CD4-positive, alpha-beta T cell treated with Interleukin-10 for 1 hour (primary cell): Measurements from ENCODE around the gene LRIG3.
"Not testable (repeated sequence)": the region's sequence is repeated elsewhere in the genome, so short reads cannot be mapped to it uniquely, and the experiment has no call there.

Experiments used
- DNase-seq: peaks from one replicate; pipeline ENCODE4 v3.0.0-alpha.2; 2020

The LRIG3 gene

GRCh38 chr12:58920102-58920960 is at the start of gene LRIG3:
TSS of gene LRIG3 (minus strand) at chr12:58920504. CDS start at chr12:58920235, 269 bp downstream.
- no peak for DNase-seq

DNA sequence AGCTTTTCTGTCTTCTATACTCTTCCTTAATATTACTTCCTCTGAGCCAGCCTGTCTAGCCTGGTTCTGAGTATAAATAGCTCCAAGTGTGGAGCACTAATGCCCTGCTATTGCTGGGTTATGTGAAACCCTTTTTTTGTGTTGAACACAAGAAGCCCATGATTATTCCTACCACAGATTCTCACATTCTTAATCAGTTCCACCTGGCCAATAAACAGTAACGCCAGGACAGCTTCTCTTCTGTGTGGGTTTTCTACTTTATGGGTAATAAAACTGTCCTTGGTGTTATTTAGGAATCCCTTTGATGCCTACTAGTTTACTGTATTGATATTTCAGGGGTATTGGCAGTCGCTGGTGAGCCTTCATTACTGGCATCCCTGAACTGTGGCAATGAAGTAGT is 48.9 kb upstream of the LRIG3 start:
- DNase-seq, result no peak

DNA sequence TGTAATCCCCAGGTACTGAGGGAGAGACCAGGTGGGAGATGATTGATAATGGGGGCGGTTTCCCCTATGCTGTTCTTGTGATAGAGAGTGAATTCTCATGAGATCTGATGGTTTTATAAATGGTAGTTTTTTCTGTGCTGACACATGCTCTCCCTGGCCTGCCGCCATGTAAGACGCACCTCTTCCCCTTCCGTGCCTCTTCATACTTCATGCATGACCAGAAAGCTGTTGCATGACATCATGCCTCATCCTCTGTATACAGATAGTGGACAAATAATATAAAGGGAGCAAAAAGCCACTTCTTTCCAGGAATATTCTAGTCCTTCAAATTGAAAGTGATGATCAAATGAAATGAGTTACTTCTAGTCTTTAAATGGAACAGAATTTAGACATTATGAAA is 47.3 kb upstream of the LRIG3 start:
- DNase-seq, result no peak

DNA sequence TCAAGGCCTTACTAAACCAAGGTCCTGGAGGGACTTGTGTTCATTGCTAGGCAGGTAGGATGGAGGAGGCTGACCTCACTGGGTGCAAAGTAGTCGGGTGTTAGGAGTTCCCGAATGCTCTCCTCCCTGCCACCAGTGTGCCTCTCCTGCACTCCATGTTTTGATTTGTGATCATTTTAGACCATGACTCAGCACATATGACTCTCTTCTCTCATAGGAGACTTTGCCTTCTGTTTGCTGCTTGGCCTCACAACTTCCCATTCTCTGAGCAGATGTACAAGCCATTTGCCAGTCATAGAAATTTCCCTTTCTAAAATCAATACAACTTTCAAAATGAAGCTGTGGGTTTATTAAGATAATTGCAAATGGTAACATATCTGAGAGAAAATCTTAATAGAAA is 46.6 kb upstream of the LRIG3 start:
- no peak for DNase-seq

- no peak for DNase-seq
Measured at GRCh38 chr12:58965568-58965967, 45.3 kb upstream of the LRIG3 start.

DNA sequence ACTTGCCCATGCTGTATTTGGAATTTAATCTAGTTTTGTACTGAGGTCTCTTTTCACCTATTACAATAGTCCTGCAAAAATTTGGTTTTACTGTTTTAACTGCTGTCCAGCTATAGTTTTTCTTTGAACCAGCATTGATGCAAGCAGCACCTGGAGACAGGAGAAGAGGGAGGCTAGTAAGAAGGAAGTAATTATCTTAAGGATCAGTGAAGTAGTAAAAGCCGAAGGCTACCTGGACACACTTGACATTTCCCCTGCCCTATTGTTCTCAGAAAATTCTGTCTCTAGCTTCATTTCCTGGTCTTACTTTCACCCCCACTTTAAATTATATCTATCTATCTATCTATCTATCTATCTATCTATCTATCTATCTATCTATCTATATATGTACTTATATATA is 43.5 kb upstream of the LRIG3 start:
- DNase-seq, result no peak

DNA sequence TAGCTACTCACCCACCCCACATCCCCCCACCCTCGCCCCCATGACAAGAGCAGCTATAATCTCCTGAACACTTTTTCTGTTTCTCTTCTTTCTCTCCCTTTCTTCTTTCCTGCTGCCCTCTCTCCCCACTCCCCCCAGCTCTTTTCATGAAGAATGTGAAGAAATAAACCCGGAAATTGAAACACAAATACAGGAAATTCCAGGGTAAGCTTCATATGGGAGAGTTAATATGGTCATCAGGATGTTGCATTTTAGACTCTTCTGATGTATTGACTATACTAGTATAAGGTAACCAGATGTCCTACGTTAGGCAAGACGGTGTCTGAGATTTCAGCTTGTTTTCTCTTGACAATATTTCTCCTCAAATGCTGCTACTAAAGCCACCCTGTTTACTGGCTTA is 41.6 kb upstream of the LRIG3 start:
- no peak for DNase-seq

DNA sequence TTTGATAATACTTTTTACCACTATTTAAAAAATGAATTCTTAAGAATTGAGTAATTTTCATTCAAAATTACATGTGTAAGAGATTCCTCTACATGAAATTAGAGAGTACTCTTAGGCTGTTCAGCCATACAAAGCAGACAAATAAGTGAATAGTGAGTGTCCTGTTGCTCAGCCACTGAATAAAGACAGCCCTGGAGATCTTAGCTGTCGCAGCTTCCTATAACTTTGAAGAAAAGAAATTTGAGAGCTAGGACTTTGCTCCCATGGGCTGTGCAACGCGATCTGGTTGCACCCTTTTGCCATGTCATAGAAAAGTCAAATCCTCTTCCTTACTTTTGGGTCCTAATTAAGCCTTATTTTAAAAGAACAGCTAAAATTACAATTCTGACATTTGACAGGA is 40.9 kb upstream of the LRIG3 start:
- no peak for DNase-seq

- no peak for DNase-seq
Measured at GRCh38 chr12:58959639-58960300, 39.5 kb upstream of the LRIG3 start.

DNA sequence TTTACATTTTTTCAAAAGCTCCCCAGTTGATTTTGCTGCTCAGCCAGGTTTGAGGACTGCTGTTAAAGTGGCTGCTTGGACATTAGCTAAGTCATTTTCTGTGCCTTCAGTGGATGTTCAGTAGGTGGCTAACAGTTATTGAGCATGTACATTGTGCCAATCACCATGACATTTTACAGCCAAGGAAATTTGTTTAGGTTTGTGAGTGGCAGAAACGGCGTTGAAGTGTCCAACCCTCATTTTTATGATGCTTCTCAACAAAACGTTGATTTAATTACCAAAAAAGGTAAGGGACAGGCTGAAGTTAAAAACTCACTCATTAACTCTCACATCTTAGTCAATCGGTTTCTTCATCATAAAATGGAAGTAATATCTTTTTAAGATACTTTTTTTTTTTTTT is 37.0 kb upstream of the LRIG3 start:
- DNase-seq, result no peak

GRCh38 chr12:58955849-58956248 is 35.5 kb upstream of the LRIG3 start:
- DNase-seq, result no peak

DNA sequence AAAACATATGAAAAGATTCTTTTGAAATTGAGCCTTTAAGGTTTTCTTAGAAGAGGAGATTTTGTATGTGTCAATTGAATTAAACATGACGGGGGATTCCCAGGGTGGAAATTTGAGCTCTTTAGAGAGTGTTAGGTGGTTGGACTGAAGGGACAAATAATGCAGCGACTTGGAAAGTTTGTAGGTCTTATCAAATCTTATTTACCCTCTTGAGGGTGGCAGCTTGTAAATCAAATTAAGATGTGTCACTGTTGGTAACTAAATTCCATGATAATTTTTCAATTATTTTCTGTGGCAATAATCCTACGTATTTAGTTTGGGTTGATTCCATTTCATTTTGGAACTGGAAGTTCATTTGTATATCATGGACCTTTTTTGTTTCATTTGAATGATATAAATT is 33.7 kb upstream of the LRIG3 start:
- DNase-seq, result no peak

DNA sequence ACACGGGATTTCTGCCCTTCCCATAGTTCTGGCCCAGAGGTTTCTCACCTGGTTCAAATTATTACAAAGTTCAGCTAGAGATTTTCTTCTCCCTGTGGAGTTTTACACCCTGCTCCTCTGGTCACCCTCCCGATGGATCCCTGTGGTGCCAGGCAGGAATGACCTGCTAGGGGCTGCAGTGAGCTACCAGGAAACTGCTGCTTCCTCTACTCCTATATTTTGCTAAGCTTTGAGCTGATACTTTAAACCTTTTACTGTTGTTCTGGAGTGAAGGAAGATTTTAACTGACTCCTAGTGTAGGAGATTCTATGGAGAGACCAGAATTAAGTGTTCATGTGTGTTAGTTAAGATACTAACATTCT is 30.4 kb upstream of the LRIG3 start:
- DNase-seq, result no peak

DNA sequence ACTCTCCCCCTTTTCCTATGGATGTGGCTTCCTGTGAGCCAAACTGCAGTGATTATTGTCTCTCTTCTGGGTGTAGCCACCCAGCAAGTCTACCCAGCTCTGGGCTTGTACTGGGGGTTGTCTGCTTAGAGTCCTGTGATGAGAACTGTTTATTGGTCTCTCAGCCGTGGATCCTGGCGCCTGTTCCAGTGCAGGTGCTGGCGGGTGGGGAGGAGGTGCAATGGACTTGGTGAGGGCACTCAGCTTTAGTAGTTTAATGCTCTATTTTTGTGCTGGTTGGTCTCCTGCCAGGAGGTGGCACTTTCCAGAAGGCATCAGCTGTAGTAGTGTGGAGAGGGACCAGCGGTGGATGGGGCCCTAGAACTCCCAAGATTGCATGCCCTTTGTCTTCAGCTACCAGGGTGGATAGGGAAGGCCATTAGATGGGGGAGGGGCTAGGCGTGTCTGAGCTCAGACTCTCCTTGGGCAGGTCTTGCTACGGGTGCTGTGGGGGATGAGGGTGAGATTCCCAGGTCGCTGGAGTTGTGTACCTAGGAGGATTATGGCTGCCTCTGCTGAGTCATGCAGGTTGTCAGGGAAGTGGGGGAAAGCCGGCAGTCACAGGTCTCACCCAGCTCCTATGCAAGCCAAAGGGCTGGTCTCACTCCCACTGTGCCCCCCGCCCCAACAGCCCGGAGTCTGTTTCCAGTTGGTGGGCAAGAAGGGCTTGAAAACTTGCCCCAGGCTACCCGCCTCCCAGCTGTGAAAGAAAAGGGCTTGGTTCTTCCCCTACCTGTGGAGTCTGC is 29.8 kb upstream of the LRIG3 start:
- DNase-seq, result not testable (repeated sequence)

- no peak for DNase-seq
Measured at GRCh38 chr12:58943079-58943478, 22.8 kb upstream of the LRIG3 start.

- no peak for DNase-seq
Measured at GRCh38 chr12:58942345-58942744, 22.0 kb upstream of the LRIG3 start.

- DNase-seq, result no peak
Measured at GRCh38 chr12:58939399-58940100, 19.2 kb upstream of the LRIG3 start.

DNA sequence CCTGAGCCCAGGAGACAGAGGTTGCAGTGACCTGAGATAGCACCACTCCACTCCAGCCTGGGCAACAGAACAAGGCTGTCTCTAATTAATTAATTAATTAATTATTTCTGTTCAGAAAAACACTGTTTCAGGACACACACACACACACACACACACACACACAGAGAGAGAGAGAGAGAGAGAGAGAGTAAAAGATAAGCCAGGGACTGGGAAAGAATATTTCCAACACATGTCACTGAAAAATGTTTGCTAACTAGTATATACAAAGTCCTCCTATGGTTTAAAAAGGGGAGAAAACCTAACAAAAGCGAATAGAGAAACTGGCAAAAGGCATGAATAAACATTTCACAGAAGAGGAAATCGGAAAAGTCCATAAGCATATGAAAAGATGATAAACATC is 18.1 kb upstream of the LRIG3 start:
- DNase-seq, result no peak

DNA sequence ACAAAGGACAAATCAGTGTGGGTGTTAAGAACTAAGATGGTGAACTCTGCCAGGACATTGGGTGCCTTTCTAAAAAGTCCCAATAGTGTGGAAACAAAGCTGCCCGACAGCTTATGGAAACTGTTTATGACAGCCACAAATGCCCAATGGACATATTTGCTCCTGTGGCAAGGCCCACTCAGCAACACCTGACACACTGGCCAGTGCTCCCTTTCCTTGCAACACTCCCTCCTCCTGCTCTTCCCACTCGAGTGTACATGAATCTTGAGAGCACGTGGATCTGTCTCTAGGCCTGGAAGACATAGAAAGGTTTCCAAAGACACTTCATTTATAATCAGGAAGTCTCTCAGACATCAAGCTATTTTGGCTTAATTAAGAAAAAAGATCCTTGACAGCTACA is 14.2 kb upstream of the LRIG3 start:
- DNase-seq, result no peak

DNA sequence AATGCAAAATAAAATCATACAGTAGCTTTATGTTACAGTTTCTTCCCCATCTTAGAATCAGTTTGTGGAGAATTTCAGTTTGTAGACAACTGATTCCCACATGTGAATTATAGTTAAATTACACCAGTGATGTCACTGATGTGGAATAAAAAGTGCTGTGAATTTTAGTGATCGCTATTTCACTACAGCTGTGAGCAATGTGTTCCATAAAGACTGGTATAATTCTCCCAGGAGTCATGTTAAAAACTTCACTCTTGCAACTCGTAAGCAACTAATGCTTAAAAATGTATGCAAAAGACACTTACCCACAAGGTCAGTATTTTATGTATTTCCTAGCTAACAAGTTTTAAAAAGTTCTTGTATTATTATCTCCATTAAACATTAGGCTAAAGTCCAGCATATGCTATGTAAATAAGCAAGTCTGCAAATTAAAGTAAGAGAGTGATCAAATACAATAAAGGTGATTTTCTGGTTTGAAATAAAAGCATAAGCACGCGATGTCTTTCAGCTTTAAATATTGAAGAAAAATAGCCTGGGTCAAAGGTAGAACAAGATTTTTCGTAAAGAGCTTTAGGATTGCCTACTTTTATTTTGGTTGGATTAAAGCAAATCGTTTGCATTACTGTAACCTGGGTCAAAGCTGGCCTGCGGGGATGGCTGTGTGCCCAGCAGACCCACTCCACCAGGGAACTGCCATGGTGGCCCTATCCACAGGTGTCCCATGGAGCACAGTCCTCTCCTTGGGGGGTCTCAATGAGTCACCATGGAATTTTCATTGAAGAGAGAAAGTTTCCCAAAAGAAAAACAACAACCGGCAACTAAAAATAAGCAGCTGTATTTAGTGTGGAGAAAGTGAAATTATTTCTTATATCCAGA is 12.7 kb upstream of the LRIG3 start:
- DNase-seq, result no peak

DNA sequence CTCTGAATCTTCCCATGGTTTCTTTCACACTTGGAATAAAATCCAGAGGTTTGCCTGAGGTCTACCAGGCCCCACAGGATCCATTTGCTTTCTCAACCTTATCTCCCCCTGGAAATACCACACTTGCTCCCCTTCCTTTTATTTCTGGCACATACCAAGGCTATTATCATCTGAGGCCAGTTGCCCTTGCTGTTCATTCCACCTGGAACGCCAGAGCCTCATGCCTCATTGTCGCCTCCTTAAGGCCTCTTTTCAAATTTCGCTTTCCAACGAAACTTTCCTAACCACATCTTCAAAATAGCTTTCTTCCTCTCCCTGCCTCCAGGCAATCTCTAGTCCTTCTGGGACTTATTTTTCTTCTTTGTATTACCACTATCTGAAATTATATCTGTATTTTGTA is 11.2 kb upstream of the LRIG3 start:
- DNase-seq, result no peak

- DNase-seq, result no peak
Measured at GRCh38 chr12:58930770-58931324, 10.5 kb upstream of the LRIG3 start.
